Forelimb muscle (tissue), 1 donor: ENCODE data around the gene AUNIP. TPM values are rescaled to one million over a fixed set of nuclear protein-coding genes. Genes with fewer than 3 reads are reported as not detected.

ENCODE experiments used
- DNase-seq: peaks from one replicate; pipeline ENCODE4 v3.0.0-alpha.2; 2013; ENCODE audit warnings: low read depth
- polyA plus RNA-seq: library from polyadenylated mRNA; unstranded; fragments of 120-200 nt; gene quantifications from one replicate; pipeline ENCODE4 v1.2.1, GENCODE V29; 2013; ENCODE audit not compliant: insufficient read length

Gene AUNIP
- polyA plus RNA-seq, 1 donor: 0.71 TPM

- no peak for DNase-seq
These were observed 30.2 kb downstream of the AUNIP start for GRCh38 chr1:25829046-25829445.

- DNase-seq: no peak
These were observed 30.8 kb downstream of the AUNIP start for GRCh38 chr1:25828491-25828890.

DNA sequence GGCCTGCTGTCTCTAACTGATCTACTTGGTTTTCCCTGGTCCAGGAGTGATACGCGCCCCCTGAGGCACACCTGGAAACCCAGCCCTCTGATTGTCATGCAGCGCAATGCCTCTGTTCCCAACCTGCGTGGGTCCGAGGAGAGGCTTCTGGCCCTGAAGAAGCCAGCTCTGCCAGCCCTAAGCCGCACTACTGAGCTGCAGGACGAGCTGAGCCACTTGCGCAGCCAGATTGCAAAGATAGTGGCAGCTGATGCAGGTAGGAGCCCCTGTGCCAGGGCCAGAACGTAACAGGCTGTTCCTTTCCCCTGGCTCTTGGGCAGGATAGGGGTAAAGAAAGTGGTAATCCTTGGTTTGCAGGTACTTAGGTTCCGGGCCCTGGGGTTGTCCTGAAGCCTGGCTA is 32.7 kb downstream of the AUNIP start:
- DNase-seq: no peak

DNA sequence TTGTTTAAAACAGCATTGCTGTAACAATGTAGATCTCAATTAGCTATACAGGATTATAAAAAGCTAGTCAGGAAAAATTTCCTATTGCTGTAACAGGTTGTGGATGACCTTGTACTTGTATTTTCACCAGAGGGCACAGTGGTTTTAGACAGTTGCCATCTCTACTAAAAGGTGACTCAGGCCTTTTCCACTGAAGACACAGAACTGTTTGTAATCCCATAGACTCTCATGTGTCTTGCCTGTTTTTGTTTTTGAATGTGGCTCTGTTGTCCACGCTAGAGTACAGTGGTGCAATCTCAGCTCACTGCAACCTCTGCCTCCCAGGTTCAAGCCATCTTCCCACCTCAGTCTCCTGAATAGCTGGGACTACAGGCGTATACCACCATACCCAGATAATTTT is 33.7 kb downstream of the AUNIP start:
- no peak for DNase-seq

DNA sequence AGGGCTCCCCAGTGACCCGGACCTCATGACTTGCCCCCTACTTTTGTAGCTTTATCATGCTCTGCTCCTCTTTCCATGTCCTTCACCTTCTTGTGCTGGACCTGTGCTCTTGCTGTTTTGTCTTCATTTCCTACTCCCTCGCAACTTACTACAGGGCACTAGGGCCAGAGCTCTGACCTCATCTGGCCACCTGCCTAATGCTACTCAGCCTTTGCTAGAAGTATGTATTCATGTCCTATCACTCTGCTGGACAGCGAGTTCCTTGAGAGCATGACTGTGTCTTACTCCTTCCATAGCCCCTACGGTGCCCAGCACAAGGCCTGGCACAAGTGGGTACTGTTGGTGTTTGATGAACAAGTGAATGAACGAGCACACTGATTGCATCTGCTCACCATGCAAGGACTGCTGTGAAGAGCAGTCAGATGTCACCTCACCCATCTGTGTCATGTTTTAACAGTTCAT is 37.6 kb downstream of the AUNIP start:
- no peak for DNase-seq

GRCh38 chr1:25821112-25821476 is 38.2 kb downstream of the AUNIP start:
- DNase-seq: no peak

GRCh38 chr1:25820247-25821111 is 38.8 kb downstream of the AUNIP start:
- DNase-seq: no peak

GRCh38 chr1:25819491-25820246 is 39.6 kb downstream of the AUNIP start, which contains the start of gene MTFR1L:
Gene MTFR1L, plus strand, starts transcription at chr1:25819954. Its CDS starts 3,151 bp downstream, at chr1:25823105.
- no peak for DNase-seq

GRCh38 chr1:25818569-25818968 is 40.7 kb downstream of the AUNIP start:
- no peak for DNase-seq

DNA sequence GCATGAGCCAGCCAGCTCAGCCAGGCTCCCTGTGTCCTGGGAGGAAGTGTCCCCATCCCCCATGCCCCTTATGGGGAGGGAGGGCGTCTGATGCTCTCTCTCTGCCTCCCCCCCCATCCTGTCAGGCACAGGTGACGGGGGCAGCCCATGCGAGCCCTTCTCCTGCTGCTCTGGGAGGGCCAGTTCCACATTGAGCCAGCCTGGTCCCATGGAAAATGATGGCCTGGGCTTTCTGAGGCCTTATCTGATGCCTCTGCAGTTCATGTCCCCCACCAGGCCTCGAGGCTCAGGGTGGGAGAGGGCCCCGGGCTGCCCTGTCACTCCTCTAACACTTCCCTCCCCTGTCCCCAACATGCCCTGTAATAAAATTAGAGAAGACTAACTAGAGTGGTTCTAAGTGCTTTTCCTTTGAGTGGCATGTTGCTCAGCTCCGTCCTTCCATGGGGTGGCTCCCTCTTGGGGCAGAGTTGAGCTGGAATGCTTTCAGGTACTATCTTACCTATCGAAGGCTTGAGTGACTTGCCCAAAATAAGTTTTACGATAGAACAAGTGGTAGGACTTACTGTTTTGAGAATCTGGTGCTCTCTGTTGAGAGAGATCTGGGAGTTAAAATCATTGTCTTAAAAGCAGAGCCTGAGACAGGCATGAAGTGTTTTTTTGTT is 41.3 kb downstream of the AUNIP start:
- no peak for DNase-seq

- no peak for DNase-seq
These were observed 43.0 kb downstream of the AUNIP start for GRCh38 chr1:25816112-25816718.

DNA sequence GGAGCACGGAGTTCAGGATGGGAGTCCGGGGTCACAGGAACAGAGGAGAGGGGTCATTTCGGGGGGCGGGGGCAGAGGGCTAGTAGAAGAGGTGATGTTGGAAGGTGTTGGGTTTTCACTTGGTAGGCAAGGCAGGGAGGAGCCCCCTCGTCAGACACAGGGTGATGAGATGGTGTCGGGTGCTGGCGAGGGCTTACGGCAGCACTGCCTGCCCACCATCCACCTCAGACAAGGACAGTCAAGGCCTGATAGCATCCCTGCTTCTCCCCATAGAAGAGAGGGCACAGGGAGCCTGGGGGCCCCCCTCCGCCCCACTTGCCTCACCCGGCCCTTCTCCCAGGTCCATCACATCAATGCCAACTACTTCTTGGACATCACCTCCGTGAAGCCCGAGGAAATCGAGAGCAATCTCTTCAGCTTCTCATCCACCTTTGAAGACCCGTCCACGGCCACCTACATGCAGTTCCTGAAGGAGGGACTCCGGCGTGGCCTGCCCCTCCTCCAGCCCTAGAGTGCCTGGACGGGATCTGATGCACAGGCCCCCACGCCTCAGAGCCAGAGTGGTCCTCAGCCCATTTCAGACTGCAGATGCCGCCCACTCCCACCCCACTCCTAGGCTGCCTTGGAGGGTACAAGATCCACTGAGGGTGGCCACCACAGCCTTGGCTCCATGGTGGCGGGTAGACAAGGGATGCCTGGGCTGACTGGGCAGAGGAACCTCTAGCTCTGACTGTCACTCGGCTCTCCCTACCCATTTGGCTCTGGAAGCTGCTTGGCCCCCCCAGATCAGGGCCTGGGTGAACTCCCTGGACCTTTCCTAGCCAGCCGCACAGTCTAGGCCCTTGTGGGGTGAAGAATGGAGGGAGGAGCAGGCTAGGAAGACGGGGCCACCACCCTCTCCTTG is 43.8 kb downstream of the AUNIP start:
- DNase-seq: no peak

GRCh38 chr1:25814549-25815087 is 44.6 kb downstream of the AUNIP start:
- no peak for DNase-seq

DNA sequence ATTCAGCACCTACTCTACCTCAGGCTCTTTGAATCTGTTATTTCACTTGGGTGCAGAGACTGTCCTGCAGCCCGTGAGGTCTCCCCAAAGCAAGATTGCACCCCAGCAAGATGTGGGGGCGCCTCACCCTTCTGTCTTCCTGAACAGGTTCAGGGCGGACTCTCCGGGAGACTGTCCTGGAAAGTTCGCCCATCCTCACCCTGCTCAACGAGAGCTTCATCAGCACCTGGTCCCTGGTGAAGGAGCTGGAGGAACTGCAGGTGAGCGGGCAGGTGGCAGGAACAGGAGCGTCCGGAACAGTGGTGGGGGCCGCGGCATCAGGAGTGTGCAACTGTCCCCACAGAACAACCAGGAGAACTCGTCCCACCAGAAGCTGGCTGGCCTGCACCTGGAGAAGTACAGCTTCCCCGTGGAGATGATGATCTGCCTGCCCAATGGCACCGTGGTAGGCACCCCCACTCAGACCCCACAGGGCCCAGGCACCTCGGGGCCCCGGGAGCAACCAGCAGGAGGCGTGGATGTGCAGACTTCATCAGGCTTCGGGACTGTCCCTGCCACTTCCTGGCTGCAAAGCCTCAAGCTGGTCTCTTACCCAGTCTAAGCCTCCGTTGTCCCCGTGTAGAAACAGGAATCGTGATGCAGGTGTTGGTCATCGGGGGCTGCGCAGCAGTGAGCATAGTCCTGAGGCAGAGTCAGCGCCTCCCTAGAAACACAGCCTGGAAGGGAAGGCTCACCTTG is 45.4 kb downstream of the AUNIP start:
- no peak for DNase-seq

GRCh38 chr1:25813071-25813733 is 46.1 kb downstream of the AUNIP start:
- DNase-seq: no peak

DNA sequence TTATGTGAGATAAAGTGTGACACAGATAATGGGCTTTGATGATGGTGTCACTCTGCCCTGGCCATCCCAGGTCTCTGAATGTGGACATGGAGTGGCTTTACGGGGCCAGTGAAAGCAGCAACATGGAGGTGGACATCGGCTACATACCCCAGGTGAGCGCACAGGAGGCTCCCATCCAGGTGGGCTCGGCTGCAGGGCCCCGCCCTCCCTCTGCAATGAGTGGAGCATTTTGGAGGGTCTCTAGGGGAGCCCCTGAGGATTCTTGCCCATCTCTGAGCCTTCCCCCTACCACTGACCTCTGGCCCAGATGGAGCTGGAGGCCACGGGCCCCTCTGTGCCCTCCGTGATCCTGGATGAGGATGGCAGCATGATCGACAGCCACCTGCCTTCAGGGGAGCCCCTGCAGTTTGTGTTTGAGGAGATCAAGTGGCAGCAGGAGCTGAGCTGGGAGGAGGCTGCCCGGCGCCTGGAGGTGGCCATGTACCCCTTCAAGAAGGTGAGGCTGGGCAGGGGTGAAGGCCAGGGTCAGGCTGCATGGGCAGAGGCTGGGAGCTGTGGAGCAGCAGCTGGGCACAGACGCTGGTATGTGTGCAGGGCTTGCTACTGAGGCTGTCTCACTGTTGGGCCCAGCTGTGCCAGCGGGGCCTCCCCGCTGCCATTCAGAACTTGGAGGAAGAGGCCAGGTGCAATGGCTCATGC is 47.7 kb downstream of the AUNIP start:
- DNase-seq: no peak

- DNase-seq: no peak
These were observed 48.6 kb downstream of the AUNIP start for GRCh38 chr1:25810341-25811299.
